Lower leg skin (tissue), 3 donors: ENCODE data around the gene ZNF440.

ENCODE experiments used
- CTCF ChIP-seq, 3 donors: fragments of 450-650 bp; IDR thresholded peaks; one replicate each; pipeline ENCODE4 v1.5.1; 2016; ENCODE audit warnings: antibody characterized with exemption in 3 of 3, mild to moderate bottlenecking in 3 of 3, moderate library complexity in 2 of 3
- POLR2A ChIP-seq, 2 donors: fragments of 450-650 bp; IDR thresholded peaks; one replicate each; pipeline ENCODE4 v1.6.1; 2016 to 2017; ENCODE audit warnings: antibody characterized with exemption in 2 of 2, mild to moderate bottlenecking in 1 of 2, moderate library complexity in 1 of 2

- TF ChIP-seq CTCF (IDR thresholded peaks at IDR 0.05) (no peak), POLR2A (IDR thresholded peaks at IDR 0.05) (no peak)
These were observed 26.5 kb upstream of the ZNF440 start for GRCh38 chr19:11787536-11787935.
